ENCODE results near the gene CPT1A. TPM values are rescaled to one million over a fixed set of nuclear protein-coding genes. Genes with fewer than 3 reads are reported as not detected.
A peak's percentile ranks its signal among the peaks of the same experiment; 100 is the strongest.
"Not testable (repeated sequence)": the region's sequence is repeated elsewhere in the genome, so short reads cannot be mapped to it uniquely, and the experiment has no call there.

The CPT1A gene
- 10 to 100 TPM in 8 of 12 donors, 1 to 10 TPM in 3, not detected in 1; 7.9 to 20.6 (median 10.9) TPM for polyA plus RNA-seq (ENCODE audit: insufficient read length in 12 of 12)
- long read RNA-seq, donor 1, full-length matches to known transcripts = 2 of 7 reads
- long read RNA-seq, donor 1, partial matches to known transcripts = 5 of 7 reads
- long read RNA-seq, donor 1, other reads (novel, unspliced or antisense) = 0 of 7 reads
- long read RNA-seq, donor 2 = 0 reads
- long read RNA-seq, donor 3 = 0 reads
- long read RNA-seq, donor 4 = 0 reads
- long read RNA-seq, donor 5 = 0 reads
- long read RNA-seq, donor 6, full-length matches to known transcripts = 1 of 1 reads
- long read RNA-seq, donor 6, partial matches to known transcripts = 0 of 1 reads
- long read RNA-seq, donor 6, other reads (novel, unspliced or antisense) = 0 of 1 reads
- long read RNA-seq, donor 7 = 0 reads
- long read RNA-seq, donor 8 = 0 reads
- long read RNA-seq, donor 9, full-length matches to known transcripts = 1 of 1 reads
- long read RNA-seq, donor 9, partial matches to known transcripts = 0 of 1 reads
- long read RNA-seq, donor 9, other reads (novel, unspliced or antisense) = 0 of 1 reads
- long read RNA-seq, donor 10, full-length matches to known transcripts = 1 of 1 reads
- long read RNA-seq, donor 10, partial matches to known transcripts = 0 of 1 reads
- long read RNA-seq, donor 10, other reads (novel, unspliced or antisense) = 0 of 1 reads
- long read RNA-seq, donor 11 = 0 reads

DNA sequence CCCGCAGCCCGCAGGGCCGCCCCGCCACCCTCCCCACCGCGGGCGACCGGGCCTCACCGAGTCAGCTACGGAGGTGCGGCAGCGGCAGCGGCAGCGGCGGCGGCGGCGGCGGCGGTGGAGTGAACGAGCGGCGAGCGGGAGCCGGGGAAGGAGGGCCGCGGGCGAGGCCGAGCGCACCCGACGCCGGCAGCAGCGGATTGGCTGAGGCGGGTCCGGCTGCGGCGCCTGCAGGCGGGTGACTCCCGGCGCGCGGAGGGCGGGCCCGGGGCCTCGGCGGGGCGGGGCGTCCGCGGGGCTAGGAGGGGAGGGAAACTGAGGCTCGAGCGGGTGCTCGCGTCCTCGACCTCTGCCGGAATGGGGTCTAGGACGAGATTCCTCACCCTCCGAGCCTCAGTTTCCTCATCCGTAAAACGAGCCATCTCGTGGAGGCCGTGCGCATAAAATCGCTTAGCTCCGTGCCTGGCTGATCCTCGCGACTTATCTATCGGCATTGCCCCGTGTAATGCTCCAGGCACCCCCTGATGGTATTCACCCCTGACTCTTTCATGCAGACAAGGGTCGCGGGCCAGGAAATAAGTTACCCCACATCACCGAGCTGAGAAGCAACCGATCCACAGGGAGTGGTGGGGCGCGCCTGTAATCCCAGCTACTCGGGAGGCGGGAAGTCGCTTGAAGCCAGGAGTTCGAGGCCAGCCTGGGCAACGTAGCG lies at the start of gene CPT1A:
CPT1A (minus strand) TSS at position 199 of the 709 bp plus-strand sequence. CDS start 26,442 bp downstream, outside the sequence.
- peak; percentile 51 for DNase-seq

- DNase-seq = peak; percentile 85
These were observed 48.9 kb upstream of the CPT1A start for GRCh38 chr11:68890490-68891231.

- peak; percentile 87 for DNase-seq
These were observed 48.3 kb upstream of the CPT1A start for GRCh38 chr11:68889948-68890446.

DNA sequence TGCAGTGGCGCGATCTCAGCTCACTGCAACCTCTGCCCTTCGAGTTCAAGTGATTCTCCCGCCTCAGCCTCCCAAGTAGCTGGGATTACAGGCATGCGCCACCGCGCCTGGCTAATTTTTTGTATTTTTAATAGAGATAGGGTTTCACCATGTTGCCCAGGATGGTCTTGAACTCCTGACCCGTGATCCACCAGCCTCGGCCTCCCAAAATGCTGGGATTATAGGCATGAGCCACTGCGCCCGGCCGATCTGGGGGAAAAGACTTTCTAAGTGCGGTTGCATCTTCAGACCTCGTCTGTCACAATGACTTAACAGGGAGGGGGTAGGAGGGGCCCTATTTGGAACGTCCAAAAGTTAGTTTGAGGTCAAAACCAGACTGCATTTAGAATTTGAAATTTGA lies 43.1 kb upstream of the CPT1A start:
- not testable (repeated sequence) for DNase-seq

DNA sequence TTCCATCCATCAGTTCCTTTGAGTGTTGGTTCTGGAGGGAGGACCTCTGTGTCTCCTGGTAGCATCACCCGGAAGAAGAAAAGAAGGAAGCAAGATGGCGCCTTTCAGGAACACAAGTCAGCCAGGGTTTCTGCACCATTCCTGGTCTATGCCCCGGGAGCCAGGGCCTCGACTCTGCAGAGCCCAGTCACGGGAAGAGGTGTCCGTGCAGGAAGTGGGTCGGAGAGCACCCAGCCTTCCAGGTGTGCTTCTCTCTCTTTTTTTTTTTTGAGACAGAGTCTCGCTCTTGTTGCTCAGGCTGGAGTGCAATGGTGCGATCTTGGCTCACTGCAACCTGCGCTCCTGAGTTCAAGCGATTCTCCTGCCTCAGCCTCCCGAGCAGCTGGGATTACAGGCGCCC lies 40.7 kb upstream of the CPT1A start:
- no peak for DNase-seq

DNA sequence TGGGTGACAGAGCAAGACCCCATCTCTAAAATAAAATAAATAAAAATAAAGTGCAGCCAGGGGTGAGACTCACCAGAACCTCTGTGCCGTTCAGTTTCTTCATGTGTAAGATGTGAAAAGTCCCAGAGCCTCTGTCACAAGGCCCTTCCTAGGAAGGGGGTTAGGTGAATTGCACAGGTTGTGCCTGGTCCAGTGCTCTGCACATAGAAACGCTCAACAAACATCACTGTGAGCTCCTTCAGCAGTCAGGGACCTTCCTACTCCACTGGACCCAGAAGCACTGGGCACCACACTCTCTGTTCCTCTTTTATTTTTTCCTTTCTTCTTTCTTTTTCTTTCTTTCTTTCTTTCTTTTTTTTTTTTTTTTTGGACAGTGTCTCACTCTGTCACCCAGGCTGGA lies 39.6 kb upstream of the CPT1A start:
- no peak for DNase-seq

GRCh38 chr11:68880851-68881250 lies 39.1 kb upstream of the CPT1A start:
- DNase-seq = no peak

DNA sequence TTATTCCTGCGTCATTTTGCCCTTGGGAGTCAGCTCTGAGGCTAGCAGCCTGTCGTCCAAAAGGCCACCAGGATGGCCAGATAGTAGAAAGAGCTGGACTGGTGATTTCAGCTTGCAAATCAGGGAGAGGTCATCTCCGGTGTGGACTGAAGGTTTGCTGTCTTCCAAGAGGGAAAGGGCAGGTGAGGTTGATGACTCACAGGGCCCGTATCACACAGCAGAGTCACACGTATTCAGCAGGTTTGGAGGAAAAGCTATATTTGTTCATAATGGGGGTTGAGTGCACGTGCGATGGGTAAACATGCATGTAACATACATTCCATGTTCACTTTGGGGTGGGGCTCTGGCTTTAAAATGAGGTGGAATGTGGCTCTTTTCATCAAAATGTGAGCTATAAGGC lies 36.3 kb upstream of the CPT1A start:
- no peak for DNase-seq

- no peak for DNase-seq
These were observed 30.7 kb upstream of the CPT1A start for GRCh38 chr11:68872216-68873003.

DNA sequence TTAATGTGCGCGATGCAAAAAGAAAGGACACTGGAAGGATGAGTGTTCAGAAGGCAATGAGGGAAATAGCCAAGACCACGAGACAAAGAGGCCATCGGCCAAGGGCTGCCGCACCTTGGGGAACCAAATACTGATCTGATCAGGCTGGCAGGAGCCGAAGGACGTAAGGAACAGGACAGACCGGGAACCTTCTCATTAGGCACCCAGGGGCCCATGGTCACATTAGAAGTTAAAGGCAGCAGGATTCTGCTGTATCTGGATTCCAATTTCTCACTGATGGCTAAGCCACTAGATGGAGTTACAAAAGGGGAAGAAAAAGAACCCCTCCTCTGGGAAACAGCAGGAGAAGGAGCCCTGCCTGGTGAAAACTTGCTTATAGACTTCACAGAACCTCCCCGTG lies 28.8 kb upstream of the CPT1A start:
- no peak for DNase-seq

DNA sequence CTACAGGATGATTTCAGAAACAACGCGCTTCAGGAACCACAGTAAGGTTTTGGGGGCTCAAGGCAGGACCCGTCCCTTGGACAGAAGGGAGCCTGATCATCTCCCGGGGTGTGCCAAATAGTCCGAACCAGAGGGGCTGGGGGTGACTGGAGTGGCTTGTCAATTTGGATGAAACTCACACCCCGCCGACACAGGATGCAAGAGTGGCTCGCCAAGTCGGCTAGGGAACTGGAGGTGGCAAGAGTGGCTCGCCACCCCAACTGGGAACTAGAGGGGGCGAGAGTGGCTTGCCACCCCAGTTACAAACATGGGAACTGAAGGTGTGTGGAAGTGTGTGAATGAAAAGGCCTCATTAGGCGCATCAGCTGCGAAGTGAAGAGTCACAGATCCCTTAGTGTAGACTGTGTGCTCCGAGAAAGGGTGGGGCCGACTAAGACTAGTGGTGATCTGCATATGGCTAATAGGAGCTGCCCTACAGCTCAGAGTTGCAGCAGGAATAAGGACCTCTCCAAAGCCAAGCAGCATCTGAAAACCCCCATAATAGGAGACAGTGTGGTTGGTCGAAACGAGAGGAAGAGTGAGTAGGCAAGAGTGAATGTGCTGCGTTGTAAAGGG lies 26.6 kb upstream of the CPT1A start:
- no peak for DNase-seq

DNA sequence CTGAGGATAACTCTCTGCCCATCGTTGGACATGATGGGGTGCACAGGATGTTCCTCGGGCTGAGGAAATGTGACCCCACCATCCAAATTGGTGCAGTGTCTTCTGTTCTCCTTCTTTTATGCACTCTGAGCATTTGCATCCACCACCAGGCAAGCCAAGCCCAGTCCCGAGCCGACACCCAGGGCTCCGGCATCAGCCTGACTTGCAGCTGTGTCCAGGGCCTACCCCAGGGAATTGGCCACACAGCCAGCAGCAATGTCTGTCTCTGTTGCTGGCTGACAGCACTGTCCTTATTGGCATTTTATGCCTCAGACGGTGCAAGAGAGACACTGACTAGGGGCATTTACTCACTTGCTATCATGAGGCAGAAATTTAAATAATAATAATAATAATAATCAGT lies 25.4 kb upstream of the CPT1A start:
- DNase-seq = no peak

GRCh38 chr11:68865241-68865640 lies 23.5 kb upstream of the CPT1A start:
- DNase-seq = no peak

DNA sequence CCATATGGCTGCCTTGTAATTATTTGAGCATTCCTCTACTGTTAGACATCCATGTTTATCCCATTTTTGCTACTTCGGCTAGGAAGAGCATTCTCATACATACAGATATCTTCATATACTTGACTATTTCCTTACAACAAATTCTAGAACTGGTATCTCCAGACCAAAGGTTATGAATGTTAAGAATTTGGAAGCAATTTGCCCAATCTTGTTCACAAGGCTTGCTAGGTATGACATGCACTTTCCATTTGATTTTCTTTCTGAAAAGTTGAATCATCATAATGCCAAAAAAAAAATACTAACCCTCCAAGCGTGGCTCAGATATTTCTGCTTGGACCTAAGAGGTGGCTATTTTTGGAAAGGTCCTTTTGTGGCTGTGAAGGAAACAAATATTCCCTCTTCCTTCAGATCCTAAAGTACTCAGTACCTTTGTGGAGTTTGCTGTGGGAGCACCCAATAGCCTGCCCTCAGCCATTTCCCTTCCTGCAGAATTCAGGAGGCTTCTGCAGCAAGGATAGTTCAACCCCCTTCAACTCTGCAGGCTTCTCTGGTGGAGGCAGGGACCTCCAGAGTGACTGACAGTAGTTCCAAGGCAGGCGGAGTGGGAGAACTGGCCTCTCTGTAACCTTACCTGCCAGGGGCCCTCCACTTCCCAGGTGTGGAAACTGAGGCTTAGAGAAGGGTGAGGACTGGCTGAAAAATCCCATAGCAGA lies 22.0 kb upstream of the CPT1A start:
- no peak for DNase-seq

DNA sequence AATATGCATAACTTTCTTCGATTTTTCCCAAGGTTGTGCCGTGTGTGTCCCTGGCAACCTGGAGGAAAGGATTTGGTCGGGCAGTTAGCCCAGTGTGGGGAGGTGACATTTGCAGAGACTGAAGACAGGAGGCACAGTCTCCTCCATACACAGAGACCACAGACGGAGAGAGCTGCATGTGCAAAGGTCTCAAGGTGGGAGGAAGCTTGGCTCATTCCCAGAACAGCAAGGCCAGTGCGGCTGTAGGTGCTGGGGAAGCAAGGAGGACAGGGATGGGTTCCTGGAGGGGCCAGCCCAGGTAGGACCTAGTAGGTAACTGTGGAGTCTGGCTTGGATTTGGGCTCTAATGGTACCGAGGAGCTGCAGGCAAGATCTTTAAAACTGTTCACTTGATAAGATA lies 20.7 kb upstream of the CPT1A start:
- DNase-seq = no peak

DNA sequence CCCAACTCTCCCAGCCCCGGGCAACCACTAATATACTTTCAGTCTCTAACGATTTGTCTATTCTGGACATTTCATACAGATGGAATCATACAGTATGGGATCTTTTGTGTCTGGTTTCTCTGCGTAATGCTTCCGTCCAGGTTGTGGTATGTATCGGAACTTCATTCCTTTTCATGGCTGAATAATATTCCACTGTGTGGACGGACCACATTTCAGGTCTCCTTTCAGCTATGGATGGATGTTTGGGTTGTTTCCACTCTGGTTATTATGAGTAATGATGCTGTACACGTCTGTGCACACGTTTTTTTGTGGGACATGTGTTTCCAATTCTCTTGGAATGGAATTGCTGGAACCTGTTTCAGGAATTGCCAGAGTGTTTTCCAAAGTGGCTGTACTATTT lies 17.4 kb upstream of the CPT1A start:
- DNase-seq = no peak

DNA sequence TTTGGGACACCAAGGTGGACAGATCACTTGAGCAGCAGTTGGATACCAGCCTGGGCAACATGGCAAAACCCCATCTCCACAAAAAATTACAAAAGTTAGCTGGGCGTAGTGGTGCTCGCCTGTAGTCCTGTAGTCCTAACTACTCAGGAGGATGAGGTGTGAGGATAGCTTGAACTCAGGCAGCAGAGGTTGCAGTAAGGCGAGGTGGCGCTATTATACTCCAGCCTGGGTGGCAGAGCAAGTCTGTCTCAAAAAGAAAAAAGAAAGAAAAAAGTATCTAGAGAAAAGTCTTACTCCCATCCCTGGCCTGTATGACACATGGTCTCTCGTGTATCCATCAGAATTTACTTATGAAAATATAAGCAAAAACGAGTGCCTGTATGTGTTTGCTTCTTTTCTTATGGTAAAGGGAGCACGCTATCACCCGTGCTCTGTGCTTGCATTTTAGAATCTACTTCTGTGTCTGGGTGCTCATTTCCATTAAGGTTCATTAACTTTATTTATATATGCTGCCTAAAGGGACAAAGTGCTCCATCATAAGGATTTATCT lies 15.4 kb upstream of the CPT1A start:
- no peak for DNase-seq

GRCh38 chr11:68856425-68857030 lies 14.8 kb upstream of the CPT1A start:
- DNase-seq = not testable (repeated sequence)

Measured in muscle of arm (tissue), 14 donors.